ENCODE data around the gene PTPN13.

Gene PTPN13

DNA sequence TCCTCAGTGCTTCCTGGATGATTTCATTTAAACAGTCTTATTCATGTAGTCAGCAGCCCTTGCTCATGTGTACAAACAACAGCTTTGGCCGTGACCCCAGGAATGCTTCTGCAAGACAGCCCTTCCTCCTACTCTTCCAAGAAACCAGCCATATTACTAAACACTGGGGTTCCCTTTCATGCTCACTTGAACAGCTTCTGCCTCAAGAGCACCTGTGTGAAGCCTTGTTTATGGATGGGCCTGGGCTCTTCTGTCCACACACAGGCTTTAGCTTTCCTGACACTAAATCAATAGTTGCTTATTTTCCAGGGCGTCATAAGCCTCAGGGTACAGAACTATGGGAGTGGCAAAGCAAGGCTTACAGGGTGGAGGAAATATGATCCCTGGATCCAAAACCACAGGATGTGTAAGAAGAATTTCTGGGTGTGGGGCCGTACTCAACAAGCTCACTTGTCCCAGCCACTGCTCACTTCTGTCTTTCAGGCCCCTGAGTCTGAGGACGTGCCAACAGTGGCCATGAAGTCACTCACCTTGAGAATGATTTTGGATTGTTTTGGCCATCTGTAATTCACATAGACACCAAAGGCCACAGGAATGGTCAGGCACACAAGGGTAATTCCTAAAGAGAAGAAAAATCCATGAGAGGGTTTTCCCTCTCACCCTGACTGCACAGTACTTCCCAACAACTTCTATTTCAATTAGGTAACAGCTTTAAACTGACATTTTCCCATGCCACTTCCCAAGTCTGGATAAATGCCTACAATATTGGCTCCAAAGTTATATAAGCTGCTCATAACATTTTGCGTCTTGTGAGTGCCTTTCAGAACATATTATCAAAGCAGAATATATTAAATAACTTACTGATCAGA, 237.4 kb downstream of the PTPN13 start:
- DNase-seq = no peak

DNA sequence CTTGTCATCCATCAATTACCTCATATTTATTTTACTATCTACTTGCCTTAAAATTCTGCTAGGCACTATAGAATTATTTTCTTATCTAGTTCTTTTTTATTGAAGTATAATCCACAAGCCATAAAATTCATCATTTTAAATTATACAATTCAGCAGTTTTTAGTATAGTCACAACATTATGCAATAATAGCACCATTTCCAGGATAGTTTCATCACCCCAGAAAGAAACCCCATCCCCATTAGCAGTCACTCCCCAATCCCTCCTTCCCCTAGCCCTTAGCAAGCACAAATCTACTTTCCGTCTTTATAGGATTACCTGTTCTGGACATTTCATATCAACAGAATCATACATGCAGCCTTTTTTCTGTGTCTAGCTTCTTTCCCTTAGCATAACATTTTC, 239.5 kb downstream of the PTPN13 start:
- no peak for DNase-seq

DNA sequence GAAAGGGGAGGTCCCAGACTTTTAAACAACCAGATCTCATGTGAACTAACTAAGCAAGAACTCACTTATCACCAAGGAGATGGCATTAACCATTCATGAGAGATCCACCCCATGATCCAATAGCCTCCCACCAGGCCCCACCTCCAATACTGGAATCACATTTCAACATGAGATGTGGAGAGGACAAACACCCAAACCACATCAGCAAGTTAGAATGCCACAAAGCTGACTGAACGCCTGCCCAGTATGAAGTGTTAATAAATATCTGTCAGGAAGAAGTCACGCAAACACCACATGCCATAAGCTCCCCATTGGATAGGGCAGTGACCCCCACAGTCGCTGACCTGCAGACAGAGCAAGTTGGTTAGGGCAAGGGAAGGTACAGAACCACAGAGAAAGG, 240.8 kb downstream of the PTPN13 start:
- DNase-seq = no peak

DNA sequence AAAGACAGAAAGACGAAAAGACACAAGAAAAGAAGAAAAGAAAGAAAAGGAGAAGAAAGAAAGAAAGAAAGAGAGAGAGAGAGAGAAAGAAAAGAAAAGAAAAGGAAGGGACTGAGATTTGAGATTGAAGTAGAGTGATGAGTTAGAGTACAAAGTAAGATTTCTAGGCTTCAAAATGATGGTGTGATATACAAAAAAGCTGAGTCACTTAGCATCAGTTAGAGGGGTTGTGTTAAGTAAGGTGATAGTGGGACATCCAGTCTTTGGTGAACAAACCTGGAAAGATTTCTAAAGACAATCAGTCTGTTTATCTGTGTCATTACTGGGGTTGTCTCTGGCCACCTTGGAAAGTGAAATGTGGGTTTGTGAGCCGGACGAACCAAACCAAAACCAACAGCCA, 241.6 kb downstream of the PTPN13 start:
- no peak for DNase-seq

DNA sequence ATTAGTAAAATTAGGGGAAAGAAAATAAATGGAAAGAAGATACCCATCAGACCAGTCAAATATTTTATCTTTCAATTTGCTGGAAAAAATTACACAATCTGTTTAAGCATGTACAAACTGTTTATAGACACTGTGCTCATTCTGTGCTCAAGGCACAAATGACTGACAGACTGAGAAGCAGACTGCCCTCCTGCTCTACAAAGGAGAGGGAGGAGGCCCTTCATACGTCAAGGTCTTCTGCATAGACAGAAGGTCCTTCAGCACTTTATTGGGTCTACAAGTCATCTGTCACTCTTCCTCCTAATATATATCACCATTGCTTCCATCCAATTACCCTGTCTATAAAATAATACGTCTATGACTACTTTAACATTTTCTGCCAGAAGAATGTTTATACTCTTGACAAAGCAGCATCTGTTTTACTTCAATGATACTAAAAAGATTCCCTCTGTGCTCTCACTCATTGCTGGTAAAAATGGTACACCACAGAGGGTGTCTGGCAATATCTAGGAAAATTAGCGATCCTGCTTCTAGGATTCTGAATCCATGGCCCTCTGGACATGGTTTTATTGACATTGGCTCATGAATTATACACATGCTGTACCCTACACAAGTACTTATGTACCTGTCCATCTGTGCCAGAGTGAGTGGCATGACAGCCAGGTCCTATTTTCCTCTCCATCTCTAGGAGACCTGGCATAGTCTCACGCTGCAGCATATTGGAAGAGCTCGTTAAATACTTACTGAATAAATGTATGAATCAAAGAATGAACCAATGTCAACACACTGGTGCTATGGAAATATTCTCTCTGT, 243.8 kb downstream of the PTPN13 start:
- no peak for DNase-seq

DNA sequence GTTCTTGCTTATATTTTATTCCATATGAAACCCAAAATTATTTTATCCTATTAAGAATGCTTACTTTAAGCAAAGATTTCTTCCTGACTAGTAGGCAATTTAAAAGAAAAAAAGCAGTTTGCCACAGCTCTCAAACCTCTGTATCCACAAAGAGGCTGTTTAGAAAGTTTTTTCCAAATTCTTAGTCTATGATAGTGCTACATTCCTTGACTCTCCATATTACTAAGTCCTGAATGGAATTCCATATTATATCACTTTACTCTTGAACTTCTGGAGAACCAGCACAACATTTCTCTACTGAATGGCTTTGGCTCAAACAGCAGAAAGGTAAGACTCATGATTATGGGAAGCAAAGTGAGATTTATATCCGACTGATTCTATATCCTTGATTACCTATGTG, 246.7 kb downstream of the PTPN13 start:
- no peak for DNase-seq

DNA sequence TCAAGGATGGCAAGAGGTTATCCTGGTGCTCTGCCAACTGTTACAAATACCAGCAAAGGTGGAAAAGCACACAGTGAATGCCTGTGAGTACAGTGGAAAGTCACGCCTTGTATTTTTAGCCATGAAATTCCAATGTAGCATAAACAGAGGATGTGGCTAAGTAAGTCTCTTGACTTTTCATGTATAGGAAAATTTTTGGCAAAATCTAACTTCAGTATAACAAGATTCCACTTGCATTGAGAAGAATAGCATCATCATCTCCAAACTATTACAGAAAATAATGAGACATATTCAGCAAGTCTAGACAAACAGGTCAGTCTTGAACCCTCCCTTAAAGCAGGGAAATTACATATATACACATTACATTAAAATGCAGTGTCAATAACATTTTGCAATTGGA, 247.2 kb downstream of the PTPN13 start:
- no peak for DNase-seq

DNA sequence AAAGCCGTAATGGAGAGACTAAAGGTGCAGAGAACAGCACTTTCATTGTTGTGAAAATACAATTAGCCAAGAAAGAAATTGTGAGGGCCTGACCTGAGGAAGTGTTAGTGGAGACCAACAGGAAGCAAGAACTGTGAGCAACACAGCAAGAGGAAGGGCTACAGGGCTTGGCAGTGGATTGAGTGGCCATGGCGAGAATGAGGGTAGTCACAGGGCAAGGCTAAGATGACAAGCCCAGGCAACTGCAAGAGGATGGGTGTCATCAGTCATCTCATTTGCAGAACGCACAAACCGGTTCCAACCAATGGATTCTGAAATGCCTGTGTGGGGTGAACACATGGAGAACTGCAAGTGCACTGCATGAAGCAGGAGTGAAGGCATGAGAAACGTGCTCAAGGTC, 251.5 kb downstream of the PTPN13 start:
- no peak for DNase-seq

DNA sequence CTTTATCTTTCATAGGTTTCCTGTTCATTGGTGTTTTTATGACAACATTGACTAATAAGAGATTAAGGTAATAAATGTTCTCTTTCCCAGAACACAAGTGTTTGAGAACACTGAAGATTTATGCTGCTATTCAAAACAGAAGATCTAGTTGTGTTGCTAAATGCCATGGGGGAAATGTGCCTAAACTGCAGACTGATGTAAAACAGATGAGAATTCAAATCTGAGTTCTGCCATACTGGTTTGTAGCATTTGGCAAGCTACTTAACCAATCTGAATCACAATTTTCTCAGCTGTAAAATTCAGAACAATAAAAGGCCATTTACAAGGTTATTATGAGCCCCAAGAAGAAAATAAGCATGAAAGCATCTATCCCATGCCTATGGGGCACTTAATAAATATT, 252.8 kb downstream of the PTPN13 start:
- DNase-seq = no peak

DNA sequence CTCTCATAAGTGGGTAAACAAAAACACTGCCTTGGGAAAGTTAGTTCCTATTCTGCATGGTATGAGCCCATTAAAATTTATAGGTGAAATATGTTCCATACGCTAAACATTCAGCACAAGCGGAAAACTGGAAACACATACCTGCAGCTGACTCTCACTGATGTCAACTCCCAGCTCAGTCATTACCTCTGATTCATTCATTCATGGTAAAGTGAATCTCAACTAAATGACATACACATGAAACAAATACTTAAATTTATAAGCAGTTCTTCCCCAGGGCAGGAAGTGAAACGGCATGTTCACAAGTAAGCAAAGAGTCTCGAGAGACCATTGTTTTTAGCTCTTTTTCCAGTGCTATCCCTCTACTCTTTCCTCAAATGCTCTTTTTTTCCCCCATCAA, 253.5 kb downstream of the PTPN13 start:
- no peak for DNase-seq

DNA sequence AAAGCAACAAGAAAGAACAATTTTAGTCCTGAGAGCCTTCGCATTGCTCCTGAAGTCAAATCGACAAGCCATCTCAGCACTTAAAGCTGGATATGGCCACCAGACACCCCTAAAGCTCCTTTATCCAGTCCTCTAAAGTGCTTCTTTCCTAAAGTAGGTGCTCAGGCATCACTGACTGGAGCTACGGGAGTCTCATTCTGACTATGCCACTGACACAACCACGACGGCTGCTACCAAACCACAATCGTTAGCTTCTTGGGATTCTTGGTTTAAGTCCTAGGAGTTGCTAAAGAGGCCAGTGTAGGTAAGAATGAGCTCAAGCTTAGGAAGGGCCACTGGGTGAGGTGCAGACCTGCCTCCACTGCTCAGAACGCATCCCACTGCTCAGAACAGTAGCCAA, 254.0 kb downstream of the PTPN13 start:
- DNase-seq = no peak

DNA sequence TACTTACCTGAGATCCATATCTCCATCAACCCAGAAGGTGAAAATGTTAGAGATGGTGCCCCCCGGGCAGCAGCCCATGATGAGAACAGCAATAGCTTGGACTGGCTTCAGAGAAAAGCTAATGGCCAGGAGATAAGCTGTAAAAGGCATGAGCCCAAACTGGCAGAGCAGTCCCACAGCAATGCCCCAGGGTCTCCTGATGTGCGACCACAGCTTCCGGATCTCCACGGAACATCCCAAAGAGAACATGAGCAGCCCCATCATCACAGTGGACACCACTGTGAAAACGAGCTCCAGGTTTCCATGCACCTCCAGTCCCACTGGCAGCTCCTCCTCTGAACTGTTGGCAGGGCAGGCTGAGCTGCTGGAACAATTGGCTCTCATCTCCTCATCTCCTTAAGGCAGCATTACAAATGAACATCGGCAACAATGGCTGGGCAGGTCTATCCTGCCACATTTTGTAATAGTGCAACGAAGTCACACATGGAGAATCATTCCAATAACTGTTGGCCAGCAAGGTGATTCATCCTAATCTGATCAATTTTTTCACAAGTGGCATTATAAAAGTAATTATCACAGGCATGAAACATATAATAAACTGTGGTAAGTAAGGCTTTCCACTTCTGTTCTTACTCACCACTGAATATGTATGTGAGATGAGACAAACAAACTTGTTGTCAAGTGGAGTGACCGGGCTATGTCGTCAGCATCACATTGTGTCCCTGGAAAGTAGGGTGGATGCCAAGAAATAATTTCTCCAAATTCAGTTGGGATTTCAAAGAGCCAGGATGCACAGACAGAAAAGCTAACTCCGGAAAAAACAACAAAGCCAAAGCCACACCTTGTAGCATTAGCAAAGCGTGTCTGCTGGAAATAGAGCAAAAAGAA, 254.9 kb downstream of the PTPN13 start, which contains the start of gene SLC10A6:
SLC10A6 (minus strand) TSS at position 653 of the 888 bp plus-strand sequence; CDS start at position 384, 269 bp downstream.
- no peak for DNase-seq

DNA sequence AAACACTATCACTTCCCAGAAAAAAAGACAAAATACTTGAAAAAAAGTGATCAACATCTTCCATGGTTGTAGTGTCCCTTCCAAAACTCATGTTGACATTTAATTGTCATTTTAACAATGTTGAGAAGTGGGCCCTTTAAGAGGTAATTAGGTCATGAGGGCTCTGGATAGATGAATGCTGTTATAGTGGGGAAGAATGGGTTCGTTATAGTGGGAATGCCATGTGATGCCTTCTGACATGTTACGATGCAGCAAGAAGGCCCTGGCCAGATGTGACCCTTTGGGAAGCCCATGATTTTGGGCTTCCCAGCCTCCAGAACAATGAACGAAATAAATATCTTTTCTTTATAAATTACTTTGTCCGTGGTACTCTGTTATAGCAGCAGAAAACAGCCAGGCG, 259.1 kb downstream of the PTPN13 start:
- no peak for DNase-seq

DNA sequence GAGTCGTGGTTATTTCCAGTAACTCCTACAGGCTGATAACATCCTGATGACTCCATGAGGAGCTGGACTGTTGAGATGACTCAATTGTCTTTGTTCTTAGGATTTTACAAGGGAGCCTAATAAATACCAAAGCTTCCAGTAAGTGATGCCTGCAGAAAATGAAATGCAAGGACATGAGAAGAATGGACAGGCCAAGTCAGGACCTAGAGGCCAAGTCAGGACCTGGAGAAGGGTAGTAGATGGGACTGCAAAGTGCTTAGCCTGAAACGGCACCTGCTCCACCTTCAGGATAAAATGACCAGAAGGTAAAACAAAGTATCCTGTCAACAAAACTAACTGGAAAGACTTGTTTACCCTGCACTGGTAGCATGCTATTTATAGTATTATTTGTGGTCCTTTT, 261.5 kb downstream of the PTPN13 start:
- DNase-seq = no peak

DNA sequence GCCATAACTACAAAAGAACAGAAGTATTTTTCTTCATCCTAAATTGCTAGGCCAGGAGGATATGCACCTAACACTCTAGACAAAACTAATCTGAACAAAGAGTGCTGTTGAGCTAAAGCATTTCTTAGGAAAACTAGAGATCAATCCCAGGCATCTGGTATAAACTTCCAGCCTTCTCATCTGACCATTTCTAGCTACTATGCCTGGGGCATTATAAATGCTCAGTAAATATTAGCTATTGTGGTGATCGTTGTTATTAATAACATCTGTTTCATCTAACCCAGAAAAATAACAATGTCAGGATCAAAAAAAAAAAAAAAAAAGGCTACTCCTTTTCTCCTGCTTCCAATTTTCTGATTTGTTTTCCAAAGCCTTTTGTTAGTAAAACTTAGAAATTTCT, 262.8 kb downstream of the PTPN13 start:
- DNase-seq = no peak

DNA sequence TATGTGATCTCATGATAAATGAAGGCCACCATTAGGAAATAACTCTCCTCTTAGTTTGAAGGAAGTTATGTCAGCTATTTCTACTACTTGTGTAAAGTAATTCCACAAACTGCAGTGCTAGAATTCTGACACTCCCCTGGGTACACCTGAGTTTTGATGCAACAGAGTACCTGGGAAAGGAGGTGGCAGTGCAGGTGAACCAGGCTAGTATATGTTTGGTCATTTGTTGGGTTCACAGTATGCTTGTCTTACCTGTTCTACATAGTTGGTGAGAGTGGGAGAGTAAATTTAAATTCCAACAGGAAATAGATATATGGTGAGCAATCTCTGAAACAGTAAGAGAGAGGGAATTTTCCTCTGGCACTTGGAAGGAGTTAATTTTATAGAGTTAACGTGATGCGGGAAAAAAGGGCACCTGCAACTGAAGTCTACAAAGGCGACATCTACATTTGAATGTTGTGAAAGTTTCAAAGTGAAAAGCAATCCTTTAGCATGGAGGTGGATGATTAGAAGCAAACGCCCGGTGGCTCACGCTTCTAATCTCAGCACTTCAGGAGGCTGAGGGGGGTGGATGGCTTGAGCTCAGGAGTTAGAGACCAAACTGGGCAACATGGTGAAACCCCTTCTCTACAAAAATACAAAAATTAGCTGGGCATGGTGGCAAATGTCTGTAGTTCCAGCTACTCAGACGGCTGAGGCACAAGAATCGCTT, 263.4 kb downstream of the PTPN13 start:
- DNase-seq = no peak
